ENCODE measurements around the gene ULBP3.

The ULBP3 gene

GRCh38 chr6:150057501-150057951 is 11.4 kb downstream of the ULBP3 start:
- no peak for DNase-seq (ENCODE audit: low read depth)
- TF ChIP-seq CTCF (conservative IDR thresholded peaks at IDR 0.05; ENCODE audit: low read depth, low read length), result no peak
- H3K4me3 ChIP-seq (ENCODE audit: low read length), result no peak overlapping the region

GRCh38 chr6:150056916-150057315 is 12.0 kb downstream of the ULBP3 start:
- no peak for DNase-seq (ENCODE audit: low read depth)
- no peak overlapping the region for H3K4me3 ChIP-seq (ENCODE audit: low read length)
- TF ChIP-seq CTCF (conservative IDR thresholded peaks at IDR 0.05; ENCODE audit: low read depth, low read length), result no peak

GRCh38 chr6:150056156-150056555 is 12.8 kb downstream of the ULBP3 start:
- no peak for DNase-seq (ENCODE audit: low read depth)
- H3K4me3 ChIP-seq (ENCODE audit: low read length), result no peak overlapping the region
- no peak for TF ChIP-seq CTCF (conservative IDR thresholded peaks at IDR 0.05; ENCODE audit: low read depth, low read length)

GRCh38 chr6:150055131-150055530 is 13.8 kb downstream of the ULBP3 start:
- no peak overlapping the region for H3K4me3 ChIP-seq (ENCODE audit: low read length)
- DNase-seq (ENCODE audit: low read depth), result no peak
- TF ChIP-seq CTCF (conservative IDR thresholded peaks at IDR 0.05; ENCODE audit: low read depth, low read length), result no peak

GRCh38 chr6:150053450-150053849 is 15.5 kb downstream of the ULBP3 start:
- no peak for DNase-seq (ENCODE audit: low read depth)
- TF ChIP-seq CTCF (conservative IDR thresholded peaks at IDR 0.05; ENCODE audit: low read depth, low read length), result no peak
- no peak overlapping the region for H3K4me3 ChIP-seq (ENCODE audit: low read length)

GRCh38 chr6:150050846-150051245 is 18.1 kb downstream of the ULBP3 start:
- H3K4me3 ChIP-seq (ENCODE audit: low read length), result no peak overlapping the region
- DNase-seq (ENCODE audit: low read depth), result no peak
- TF ChIP-seq CTCF (conservative IDR thresholded peaks at IDR 0.05; ENCODE audit: low read depth, low read length), result no peak

GRCh38 chr6:150048099-150048498 is 20.8 kb downstream of the ULBP3 start:
- TF ChIP-seq CTCF (conservative IDR thresholded peaks at IDR 0.05; ENCODE audit: low read depth, low read length), result no peak
- H3K4me3 ChIP-seq (ENCODE audit: low read length), result no peak overlapping the region
- DNase-seq (ENCODE audit: low read depth), result no peak
